ENCODE data around the gene FNIP2. TPM values are rescaled to one million over a fixed set of nuclear protein-coding genes. Genes with fewer than 3 reads are reported as not detected.

Gene FNIP2
- total RNA-seq, 1 experiment from 2014 or later, result 5.2 TPM

DNA sequence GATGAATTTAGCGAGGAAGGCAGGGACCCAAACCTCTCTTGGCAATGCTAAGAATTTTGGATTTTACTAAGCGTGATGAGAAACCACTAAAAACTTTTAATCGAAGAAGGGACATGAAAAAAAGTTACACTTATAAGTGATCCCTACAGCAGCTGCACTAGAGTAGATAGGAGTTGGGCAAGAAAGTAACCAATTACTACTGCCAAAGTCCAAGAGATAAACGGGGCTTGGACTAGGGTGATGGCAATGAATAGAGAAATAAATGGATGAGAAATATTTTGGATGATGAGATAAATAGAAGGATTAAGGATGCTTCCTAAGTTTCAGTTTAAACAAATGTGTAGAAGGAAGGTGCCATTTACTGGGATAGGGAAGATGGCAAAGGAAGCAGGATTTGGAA, 6.3 kb upstream of the FNIP2 start:
- Histone ChIP-seq H3K79me2 (ENCODE audit: low read length) (no peaks in the 10 kb centered on the region), H2AFZ (ENCODE audit: low read length) (no peak overlapping the region), H3K4me2 (ENCODE audit: low read length) (no peak overlapping the region), H3K4me1 (ENCODE audit: insufficient read depth, low read length) (peaks cover 2% of the 10 kb centered on the region; the same call in 1 of the 2 replicates), H3K4me3 (ENCODE audit: low read length) (no peak overlapping the region), H3K36me3 (ENCODE audit: low read depth, low read length) (no peaks in the 10 kb centered on the region), H3K9me3 (ENCODE audit: low read length) (no peaks in the 10 kb centered on the region), H3F3A (ENCODE audit: low read length, unreplicated experiment) (no peaks in the 10 kb centered on the region), H3K9me2 (replicated peaks; ENCODE audit: low read length) (no peaks in the 10 kb centered on the region), H4K20me1 (ENCODE audit: low read length) (no peaks in the 10 kb centered on the region), H3K27ac (ENCODE audit: low read length) (no peak overlapping the region), H3K27me3 (ENCODE audit: low read length) (no peaks in the 10 kb centered on the region), H3K9ac (ENCODE audit: low read length) (no peak overlapping the region)
- ATAC-seq (no peak), DNase-seq (no peak)
- TF ChIP-seq, protein P1, sequence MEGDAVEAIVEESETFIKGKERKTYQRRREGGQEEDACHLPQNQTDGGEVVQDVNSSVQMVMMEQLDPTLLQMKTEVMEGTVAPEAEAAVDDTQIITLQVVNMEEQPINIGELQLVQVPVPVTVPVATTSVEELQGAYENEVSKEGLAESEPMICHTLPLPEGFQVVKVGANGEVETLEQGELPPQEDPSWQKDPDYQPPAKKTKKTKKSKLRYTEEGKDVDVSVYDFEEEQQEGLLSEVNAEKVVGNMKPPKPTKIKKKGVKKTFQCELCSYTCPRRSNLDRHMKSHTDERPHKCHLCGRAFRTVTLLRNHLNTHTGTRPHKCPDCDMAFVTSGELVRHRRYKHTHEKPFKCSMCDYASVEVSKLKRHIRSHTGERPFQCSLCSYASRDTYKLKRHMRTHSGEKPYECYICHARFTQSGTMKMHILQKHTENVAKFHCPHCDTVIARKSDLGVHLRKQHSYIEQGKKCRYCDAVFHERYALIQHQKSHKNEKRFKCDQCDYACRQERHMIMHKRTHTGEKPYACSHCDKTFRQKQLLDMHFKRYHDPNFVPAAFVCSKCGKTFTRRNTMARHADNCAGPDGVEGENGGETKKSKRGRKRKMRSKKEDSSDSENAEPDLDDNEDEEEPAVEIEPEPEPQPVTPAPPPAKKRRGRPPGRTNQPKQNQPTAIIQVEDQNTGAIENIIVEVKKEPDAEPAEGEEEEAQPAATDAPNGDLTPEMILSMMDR (conservative IDR thresholded peaks at IDR 0.05; ENCODE audit: low read depth, low read length), result no peak
- no peak for TF ChIP-seq EZH2 (IDR thresholded peaks at IDR 0.05; ENCODE audit: low read length, unreplicated experiment)
- no peak for TF ChIP-seq EZH2phosphoT487 (IDR thresholded peaks at IDR 0.05; ENCODE audit: borderline replicate concordance, low read length)
- intact Hi-C loops (cut with micrococcal nuclease), result no loop called here
- BruUV-seq (replicated peaks), result no TSS peak
- ChIA-PET CTCF (no interaction called here), POLR2A (ENCODE audit: unreplicated experiment) (no interaction called here)

DNA sequence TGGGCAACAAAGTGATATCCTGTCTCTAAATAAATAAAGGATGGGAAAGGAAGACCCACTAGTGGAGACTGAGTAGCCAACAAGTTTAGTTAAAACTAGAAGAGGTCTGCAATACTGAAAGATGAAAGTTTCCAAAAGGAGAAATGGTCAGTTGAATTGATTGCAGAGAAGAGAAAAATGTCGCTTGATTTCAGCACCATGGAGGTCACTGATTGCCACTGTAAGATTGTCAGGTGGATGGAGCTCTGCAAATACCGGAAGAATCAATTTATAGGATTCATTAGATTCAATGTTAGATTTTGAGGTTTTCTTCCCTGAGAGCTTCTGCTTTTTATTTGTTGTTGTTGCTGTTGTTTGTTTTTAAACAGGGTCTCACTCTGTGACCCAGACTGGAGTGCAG, 5.4 kb upstream of the FNIP2 start:
- H2AFZ ChIP-seq (ENCODE audit: low read length), result no peak overlapping the region
- no TSS peak for BruUV-seq (replicated peaks)
- intact Hi-C loops (cut with micrococcal nuclease), result no loop called here
- H3K4me1 ChIP-seq (ENCODE audit: insufficient read depth, low read length), result peaks cover 12% of the 10 kb centered on the region
- TF ChIP-seq EZH2 (IDR thresholded peaks at IDR 0.05; ENCODE audit: low read length, unreplicated experiment), result no peak
- TF ChIP-seq EZH2phosphoT487 (IDR thresholded peaks at IDR 0.05; ENCODE audit: borderline replicate concordance, low read length), result no peak
- TF ChIP-seq, protein P1 (conservative IDR thresholded peaks at IDR 0.05; ENCODE audit: low read depth, low read length), result no peak
- H3K27ac ChIP-seq (ENCODE audit: low read length), result no peak overlapping the region
- H4K20me1 ChIP-seq (ENCODE audit: low read length), result no peaks in the 10 kb centered on the region
- H3K4me2 ChIP-seq (ENCODE audit: low read length), result no peak overlapping the region
- ChIA-PET CTCF (no interaction called here), POLR2A (ENCODE audit: unreplicated experiment) (no interaction called here)
- no peaks in the 10 kb centered on the region for H3K79me2 ChIP-seq (ENCODE audit: low read length)
- H3K4me3 ChIP-seq (ENCODE audit: low read length), result no peak overlapping the region
- DNase-seq (no peak), ATAC-seq (no peak)
- H3K9ac ChIP-seq (ENCODE audit: low read length), result no peak overlapping the region
- no peaks in the 10 kb centered on the region for H3K9me3 ChIP-seq (ENCODE audit: low read length)
- no peaks in the 10 kb centered on the region for H3K27me3 ChIP-seq (ENCODE audit: low read length)
- no peaks in the 10 kb centered on the region for H3F3A ChIP-seq (ENCODE audit: low read length, unreplicated experiment)
- no peaks in the 10 kb centered on the region for H3K36me3 ChIP-seq (ENCODE audit: low read depth, low read length)
- no peaks in the 10 kb centered on the region for H3K9me2 ChIP-seq (replicated peaks; ENCODE audit: low read length)

DNA sequence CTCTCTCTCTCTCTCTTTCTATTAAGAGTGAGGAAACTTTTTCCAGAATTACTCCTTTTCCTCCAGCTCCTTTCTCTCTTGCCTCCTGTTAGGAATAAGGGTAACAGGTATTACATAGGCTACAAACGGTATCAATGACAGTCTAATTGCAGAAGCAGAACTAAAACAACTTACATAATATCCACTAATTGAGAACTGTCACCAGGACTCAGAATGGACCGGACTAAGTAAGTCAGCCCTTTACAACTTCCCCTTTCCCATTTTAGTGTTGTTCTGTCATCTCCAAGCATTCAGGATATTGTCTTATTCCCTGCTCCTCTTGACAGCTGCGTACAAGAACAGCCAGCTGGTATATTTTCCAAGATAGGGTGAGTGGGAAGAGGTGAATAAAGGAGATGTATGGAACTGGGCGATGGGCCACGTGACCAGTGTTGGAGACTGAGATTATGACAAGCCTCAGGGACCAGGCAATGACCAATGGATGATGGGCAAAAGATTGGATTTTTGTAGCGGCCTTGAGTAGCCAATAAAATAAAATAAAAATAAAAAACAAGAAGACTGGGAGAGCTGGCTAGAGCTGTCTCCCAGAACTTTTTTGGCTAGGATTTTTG, 2.3 kb upstream of the FNIP2 start:
- CTCF ChIA-PET, result no interaction called here
- H3F3A ChIP-seq (ENCODE audit: low read length, unreplicated experiment), result no peaks in the 10 kb centered on the region
- no peaks in the 10 kb centered on the region for H3K9me3 ChIP-seq (ENCODE audit: low read length)
- H3K4me3 ChIP-seq (ENCODE audit: low read length), result no peak overlapping the region
- TF ChIP-seq, protein P1 (conservative IDR thresholded peaks at IDR 0.05; ENCODE audit: low read depth, low read length), result no peak
- TF ChIP-seq EZH2 (IDR thresholded peaks at IDR 0.05; ENCODE audit: low read length, unreplicated experiment), result no peak
- no peak for TF ChIP-seq EZH2phosphoT487 (IDR thresholded peaks at IDR 0.05; ENCODE audit: borderline replicate concordance, low read length)
- no peak overlapping the region for H3K9ac ChIP-seq (ENCODE audit: low read length)
- DNase-seq, result no peak
- ATAC-seq, result no peak
- peaks cover 20% of the 10 kb centered on the region for H3K79me2 ChIP-seq (ENCODE audit: low read length)
- no peak overlapping the region for H3K27ac ChIP-seq (ENCODE audit: low read length)
- no peaks in the 10 kb centered on the region for H3K27me3 ChIP-seq (ENCODE audit: low read length)
- no peak overlapping the region for H3K4me2 ChIP-seq (ENCODE audit: low read length)
- POLR2A ChIA-PET (ENCODE audit: unreplicated experiment), result no interaction called here
- H3K4me1 ChIP-seq (ENCODE audit: insufficient read depth, low read length), result peaks cover 22% of the 10 kb centered on the region
- H4K20me1 ChIP-seq (ENCODE audit: low read length), result no peaks in the 10 kb centered on the region; the same call in 1 of the 2 replicates
- BruUV-seq (replicated peaks), result no TSS peak
- intact Hi-C loops (cut with micrococcal nuclease), result loop anchor here (1.0 to 5.0 kb wide), 2 partner anchors 34 to 44 kb away; no protein-coding TSS in a partner anchor
- H3K36me3 ChIP-seq (ENCODE audit: low read depth, low read length), result no peaks in the 10 kb centered on the region
- H3K9me2 ChIP-seq (replicated peaks; ENCODE audit: low read length), result no peaks in the 10 kb centered on the region
- no peak overlapping the region for H2AFZ ChIP-seq (ENCODE audit: low read length)

Measured in PC-3 (cell line).